CD4-positive, alpha-beta T cell treated with Interleukin-15 for 1 hour (primary cell): ENCODE results near the gene PSMD14.
"Not testable (repeated sequence)": the region's sequence is repeated elsewhere in the genome, so short reads cannot be mapped to it uniquely, and the experiment has no call there.

Source experiments
- DNase-seq: peaks from one replicate; pipeline ENCODE4 v3.0.0-alpha.2; 2020

The PSMD14 gene

GRCh38 chr2:161308178-161308955 lies at the start of gene PSMD14:
TSS of gene PSMD14 (plus strand) at chr2:161308425. CDS start at chr2:161318826, 10,401 bp downstream.
- peak; percentile 88 for DNase-seq

- DNase-seq, result no peak
Observed at GRCh38 chr2:161265874-161266273, 42.4 kb upstream of the PSMD14 start.

- no peak for DNase-seq
Observed at GRCh38 chr2:161269111-161269510, 39.1 kb upstream of the PSMD14 start.

GRCh38 chr2:161273038-161273760 lies 35.0 kb upstream of the PSMD14 start:
- DNase-seq, result no peak

- not testable (repeated sequence) for DNase-seq
Observed at GRCh38 chr2:161278564-161279229, 29.5 kb upstream of the PSMD14 start.

- not testable (repeated sequence) for DNase-seq
Observed at GRCh38 chr2:161279230-161279815, 28.9 kb upstream of the PSMD14 start.

- peak; percentile 62 for DNase-seq
Observed at GRCh38 chr2:161280906-161281323, 27.3 kb upstream of the PSMD14 start.

GRCh38 chr2:161281615-161282310 lies 26.5 kb upstream of the PSMD14 start:
- DNase-seq, result not testable (repeated sequence)

- DNase-seq, result peak; percentile 29
Observed at GRCh38 chr2:161282311-161282644, 25.9 kb upstream of the PSMD14 start.

GRCh38 chr2:161283926-161284325 lies 24.3 kb upstream of the PSMD14 start:
- DNase-seq, result no peak

- DNase-seq, result no peak
Observed at GRCh38 chr2:161303535-161304050, 4.6 kb upstream of the PSMD14 start.

GRCh38 chr2:161306919-161307318 lies 1.3 kb upstream of the PSMD14 start:
- DNase-seq, result no peak

- no peak for DNase-seq
Observed at GRCh38 chr2:161307676-161308075, 549 bp upstream of the PSMD14 start.

GRCh38 chr2:161312996-161313395 lies 4.8 kb downstream of the PSMD14 start:
- DNase-seq, result no peak

- no peak for DNase-seq
Observed at GRCh38 chr2:161315380-161315779, 7.2 kb downstream of the PSMD14 start.

- DNase-seq, result no peak
Observed at GRCh38 chr2:161316701-161317100, 8.5 kb downstream of the PSMD14 start.

- no peak for DNase-seq
Observed at GRCh38 chr2:161321944-161322648, 13.9 kb downstream of the PSMD14 start.

GRCh38 chr2:161324876-161325275 lies 16.7 kb downstream of the PSMD14 start:
- DNase-seq, result no peak

- DNase-seq, result no peak
Observed at GRCh38 chr2:161327582-161327981, 19.4 kb downstream of the PSMD14 start.

GRCh38 chr2:161332371-161332967 lies 24.2 kb downstream of the PSMD14 start:
- no peak for DNase-seq

GRCh38 chr2:161335626-161336025 lies 27.4 kb downstream of the PSMD14 start:
- no peak for DNase-seq
